Measurements from ENCODE around the gene EGFL7.

EGFL7 gene

DNA sequence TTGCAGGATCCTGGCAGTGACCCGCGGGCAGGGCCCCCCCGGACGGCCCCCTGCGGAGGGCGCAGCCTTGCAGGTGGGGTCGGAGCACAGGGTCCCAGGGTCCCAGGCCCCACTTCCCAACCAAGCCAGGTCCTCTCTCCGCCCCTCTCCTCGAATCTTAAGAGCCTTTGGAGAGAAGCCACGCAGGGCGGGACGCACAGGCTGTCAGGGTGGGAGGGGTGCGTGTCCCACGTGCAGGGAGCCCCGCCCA, 18.4 kb upstream of the EGFL7 start:
- ATAC-seq (replicated peaks) = peak; percentile 3
- Mint-ChIP-seq H3K27me3 (peaks cover 26 to 77% of the 10 kb centered on the region in 2 donors), H3K27ac (no peak overlapping the region), H3K4me1 (ENCODE audit: low read depth in 2 of 2) (peaks cover 0 to 1% of the 10 kb centered on the region in 2 donors), H3K4me3 (no peak overlapping the region), H3K9me3 (no peaks in the 10 kb centered on the region), H3K36me3 (ENCODE audit: insufficient read depth) (peaks cover 7% of the 10 kb centered on the region)
- DNase-seq = no peak

DNA sequence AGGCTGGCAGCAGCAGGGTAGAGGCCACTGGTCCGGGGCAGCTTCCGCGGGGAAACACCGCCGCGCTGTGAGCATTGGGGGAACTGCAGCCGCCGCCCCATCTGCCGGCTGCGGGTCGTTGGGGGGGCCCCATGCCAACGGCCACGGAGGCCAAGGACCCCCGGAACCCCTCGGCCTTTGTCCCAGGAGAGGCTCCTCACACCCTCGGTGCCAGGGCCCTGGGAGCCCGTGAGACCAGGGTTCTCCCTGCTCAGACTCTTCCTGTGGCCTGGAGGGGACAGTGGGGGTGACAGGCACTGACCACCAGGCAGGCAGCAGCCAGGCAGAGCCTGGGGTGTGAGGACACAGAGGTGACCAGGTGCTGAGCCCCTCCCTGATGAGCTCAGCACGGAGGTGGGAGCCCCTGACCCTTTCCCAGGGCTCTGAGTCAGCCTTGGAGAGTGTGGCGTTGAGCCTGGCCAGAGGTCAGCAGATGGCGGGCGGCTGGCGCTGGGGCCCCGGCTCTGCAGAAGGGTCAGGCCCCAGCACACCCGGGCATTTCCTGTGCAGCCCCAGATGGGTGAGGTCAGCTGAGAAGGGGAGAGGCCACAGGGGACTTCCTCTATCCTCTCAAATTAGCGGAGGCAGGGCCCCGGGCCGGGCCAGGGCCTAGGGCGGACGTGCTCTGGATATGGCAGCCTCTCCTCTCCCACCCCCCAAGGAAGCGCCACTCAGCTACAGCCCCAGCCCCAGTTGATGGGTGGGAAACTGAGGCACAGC, 17.9 kb upstream of the EGFL7 start:
- Mint-ChIP-seq H3K36me3 (ENCODE audit: insufficient read depth) (peaks cover 7% of the 10 kb centered on the region), H3K4me3 (no peak overlapping the region), H3K4me1 (ENCODE audit: low read depth in 2 of 2) (peaks cover 0 to 1% of the 10 kb centered on the region in 2 donors), H3K27me3 (peaks cover 26 to 76% of the 10 kb centered on the region in 2 donors), H3K9me3 (no peaks in the 10 kb centered on the region), H3K27ac (no peak overlapping the region)
- ATAC-seq (replicated peaks) (peak; percentile 98), DNase-seq (peak; percentile 64 to 71 (median 68))

- no peaks in the 10 kb centered on the region for H3K9me3 Mint-ChIP-seq
- H3K27ac Mint-ChIP-seq = no peak overlapping the region
- peaks cover 0 to 1% of the 10 kb centered on the region in 2 donors for H3K4me1 Mint-ChIP-seq (ENCODE audit: low read depth in 2 of 2)
- ATAC-seq (replicated peaks) (no peak), DNase-seq (no peak)
- peaks cover 21 to 70% of the 10 kb centered on the region in 2 donors for H3K27me3 Mint-ChIP-seq
- peaks cover 7% of the 10 kb centered on the region for H3K36me3 Mint-ChIP-seq (ENCODE audit: insufficient read depth)
- H3K4me3 Mint-ChIP-seq = no peak overlapping the region
Observed at GRCh38 chr9:136645352-136645902, 17.3 kb upstream of the EGFL7 start.

DNA sequence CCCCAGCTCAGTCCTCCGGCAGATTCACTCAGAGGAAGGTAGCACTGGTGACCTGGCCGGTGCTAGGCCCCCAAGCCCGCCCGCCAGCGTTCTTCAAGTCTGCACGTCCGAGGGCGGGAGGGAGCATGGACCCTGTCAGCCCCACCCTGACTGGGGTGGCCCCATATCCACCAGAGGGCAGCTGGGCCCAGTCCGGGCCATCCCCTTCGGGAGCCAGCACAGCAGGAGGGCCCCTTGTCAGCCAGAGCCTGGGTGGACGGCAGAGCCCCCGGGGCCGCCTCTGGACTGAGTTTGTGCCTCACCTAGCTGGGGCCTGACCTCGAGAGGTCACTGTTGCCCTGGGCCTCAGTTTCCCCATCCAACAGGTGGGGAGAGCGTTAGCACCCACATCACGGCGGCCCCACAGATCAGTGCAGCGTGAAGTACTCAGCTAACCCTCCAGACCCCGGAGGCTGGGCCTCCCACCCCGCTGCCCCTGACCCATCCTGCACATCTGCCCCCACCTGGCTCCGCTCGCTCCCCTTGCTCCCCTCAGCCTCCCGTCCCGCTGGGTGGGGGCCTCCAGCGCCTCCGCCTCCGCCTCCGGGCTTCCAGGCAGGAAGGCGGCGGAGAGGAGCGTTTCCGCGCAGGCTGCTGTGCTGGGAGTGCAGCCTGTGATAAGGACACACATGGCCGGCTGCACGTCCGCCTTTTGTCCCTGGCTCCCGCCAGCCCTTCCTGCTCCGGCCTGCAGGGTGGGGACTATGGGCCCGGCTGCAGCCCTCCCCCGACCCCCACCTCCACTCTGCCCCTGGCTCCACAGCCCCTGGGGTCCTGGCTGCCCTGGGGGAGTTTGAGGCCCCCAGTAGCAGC, 16.6 kb upstream of the EGFL7 start:
- Mint-ChIP-seq H3K36me3 (ENCODE audit: insufficient read depth) (peaks cover 7% of the 10 kb centered on the region), H3K9me3 (no peaks in the 10 kb centered on the region), H3K27ac (no peak overlapping the region), H3K27me3 (peaks cover 18 to 63% of the 10 kb centered on the region in 2 donors), H3K4me1 (ENCODE audit: low read depth in 2 of 2) (peaks cover 0 to 1% of the 10 kb centered on the region in 2 donors), H3K4me3 (no peak overlapping the region)
- DNase-seq = no peak
- no peak for ATAC-seq (replicated peaks)

DNA sequence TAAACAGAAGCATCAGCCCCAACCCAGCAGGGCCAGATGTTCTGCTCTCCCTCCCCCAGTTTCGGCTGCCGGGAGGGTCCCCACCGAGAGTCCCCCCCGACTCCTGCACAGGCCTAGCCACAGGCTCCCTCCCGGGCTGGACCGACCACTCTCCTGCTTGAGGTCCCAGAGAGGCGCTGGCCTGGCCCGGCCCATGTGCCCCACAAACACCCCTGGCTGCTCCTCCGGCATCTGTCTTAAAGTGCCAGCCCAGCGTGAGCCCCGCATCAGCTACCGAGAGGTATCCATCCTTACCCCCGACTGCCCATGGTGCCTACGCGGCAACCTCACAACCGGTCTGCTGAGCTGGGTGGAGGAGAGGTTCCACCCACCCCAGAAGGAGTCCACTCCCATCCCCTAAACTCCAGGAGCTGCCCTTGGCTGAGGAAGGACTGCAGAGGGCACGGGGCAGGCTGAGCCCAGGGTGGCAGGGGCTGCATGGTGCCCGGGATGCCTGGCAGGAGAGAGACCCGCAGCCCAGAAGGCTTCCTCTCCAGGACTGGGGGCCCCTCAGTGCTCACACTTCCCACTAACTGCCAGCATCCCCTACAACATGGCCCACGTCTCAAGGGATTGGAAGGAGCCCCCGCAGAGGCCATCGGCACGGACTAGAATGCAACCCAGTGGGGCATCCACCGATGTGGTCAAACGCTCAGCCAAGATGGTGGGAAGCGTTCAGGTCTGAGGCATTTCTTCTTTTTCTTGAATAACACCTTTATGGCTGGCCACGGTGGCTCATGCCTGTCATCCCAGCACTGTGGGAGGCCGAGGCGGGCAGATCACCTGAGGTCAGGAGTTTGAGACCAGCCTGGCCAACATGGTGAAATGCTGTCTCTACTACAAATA, 15.6 kb upstream of the EGFL7 start:
- no peak overlapping the region for H3K4me3 Mint-ChIP-seq
- DNase-seq (no peak), ATAC-seq (replicated peaks) (no peak)
- H3K4me1 Mint-ChIP-seq (ENCODE audit: low read depth in 2 of 2) = peaks cover 0 to 1% of the 10 kb centered on the region in 2 donors
- peaks cover 7% of the 10 kb centered on the region for H3K36me3 Mint-ChIP-seq (ENCODE audit: insufficient read depth)
- no peaks in the 10 kb centered on the region for H3K9me3 Mint-ChIP-seq
- no peak overlapping the region for H3K27ac Mint-ChIP-seq
- H3K27me3 Mint-ChIP-seq = peaks cover 22 to 64% of the 10 kb centered on the region in 2 donors

DNA sequence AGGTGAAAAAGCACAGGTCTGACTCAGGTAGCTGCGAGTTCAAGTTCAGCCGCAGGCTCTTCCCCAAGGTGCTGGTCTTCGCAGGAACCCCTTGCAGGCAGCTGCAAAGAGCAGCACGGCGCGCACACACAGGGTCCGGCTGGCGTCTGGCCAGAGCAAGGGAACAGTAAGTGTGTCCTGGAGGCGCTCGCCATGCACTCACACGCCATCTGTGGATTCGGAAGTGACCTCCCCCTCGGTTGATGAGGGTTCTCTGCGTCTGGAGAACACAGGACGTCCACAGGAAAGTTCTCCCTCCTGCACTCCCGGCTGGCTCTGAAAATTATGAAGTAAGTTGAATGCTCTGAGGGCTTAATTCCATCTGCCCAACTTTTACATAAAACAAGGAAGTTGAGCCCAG, 14.0 kb upstream of the EGFL7 start:
- H3K27me3 Mint-ChIP-seq = peaks cover 19 to 65% of the 10 kb centered on the region in 2 donors
- H3K36me3 Mint-ChIP-seq (ENCODE audit: insufficient read depth) = no peaks in the 10 kb centered on the region
- no peak overlapping the region for H3K27ac Mint-ChIP-seq
- DNase-seq (no peak), ATAC-seq (replicated peaks) (no peak)
- H3K4me1 Mint-ChIP-seq (ENCODE audit: low read depth in 2 of 2) = peaks cover 0 to 1% of the 10 kb centered on the region in 2 donors
- no peaks in the 10 kb centered on the region for H3K9me3 Mint-ChIP-seq
- H3K4me3 Mint-ChIP-seq = no peak overlapping the region

- peaks cover 21 to 63% of the 10 kb centered on the region in 2 donors for H3K27me3 Mint-ChIP-seq
- no peak overlapping the region for H3K4me3 Mint-ChIP-seq
- no peak overlapping the region for H3K27ac Mint-ChIP-seq
- no peak for ATAC-seq (replicated peaks)
- no peaks in the 10 kb centered on the region for H3K9me3 Mint-ChIP-seq
- H3K4me1 Mint-ChIP-seq (ENCODE audit: low read depth in 2 of 2) = peaks cover 0 to 1% of the 10 kb centered on the region in 2 donors
- no peaks in the 10 kb centered on the region for H3K36me3 Mint-ChIP-seq (ENCODE audit: insufficient read depth)
- DNase-seq = no peak
Observed at GRCh38 chr9:136650021-136650420, 12.7 kb upstream of the EGFL7 start.

DNA sequence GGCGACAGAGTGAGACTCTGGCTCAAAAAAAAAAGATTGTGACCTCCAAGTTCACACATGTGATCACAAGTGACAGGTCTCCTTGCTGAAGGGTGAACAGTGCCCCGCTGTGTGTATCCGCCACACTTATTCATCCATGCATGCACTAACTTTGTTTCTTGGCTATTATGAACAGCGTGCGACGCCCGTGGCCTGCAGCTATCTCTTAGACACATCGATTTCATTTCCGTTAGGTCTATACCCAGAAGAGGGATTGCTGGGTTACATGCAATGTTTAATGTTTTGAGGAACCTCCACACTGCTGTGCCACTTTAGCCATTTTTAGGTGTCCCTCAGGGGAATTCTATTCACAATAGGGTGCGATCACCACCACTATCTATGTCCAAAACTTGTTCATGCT, 12.1 kb upstream of the EGFL7 start:
- no peaks in the 10 kb centered on the region for H3K9me3 Mint-ChIP-seq
- H3K4me1 Mint-ChIP-seq (ENCODE audit: low read depth in 2 of 2) = peaks cover 0 to 3% of the 10 kb centered on the region in 2 donors
- DNase-seq = no peak
- H3K27ac Mint-ChIP-seq = no peak overlapping the region
- H3K4me3 Mint-ChIP-seq = no peak overlapping the region
- H3K27me3 Mint-ChIP-seq = peaks cover 26 to 63% of the 10 kb centered on the region in 2 donors
- no peak for ATAC-seq (replicated peaks)
- H3K36me3 Mint-ChIP-seq (ENCODE audit: insufficient read depth) = no peaks in the 10 kb centered on the region

DNA sequence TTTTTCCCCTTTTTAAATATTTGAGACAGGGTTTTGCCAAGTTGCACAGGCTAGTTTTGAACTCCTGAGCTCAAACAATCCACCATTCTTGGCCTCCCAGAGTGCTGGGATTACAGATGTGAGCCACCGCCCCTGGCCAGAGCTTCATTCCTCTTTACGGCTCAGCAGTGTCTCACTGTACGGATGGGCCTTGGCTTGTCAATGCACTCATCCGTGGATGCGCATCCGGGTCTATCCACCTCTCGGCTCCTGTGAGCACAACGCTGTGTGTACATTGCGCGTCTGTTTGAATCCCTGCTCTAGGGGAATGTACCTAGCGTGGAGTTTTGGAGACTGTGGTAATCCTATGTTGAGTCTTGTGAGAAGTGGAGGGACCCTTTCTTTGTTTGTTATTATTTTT, 10.9 kb upstream of the EGFL7 start:
- ATAC-seq (replicated peaks) = no peak
- Mint-ChIP-seq H3K27me3 (peaks cover 31 to 69% of the 10 kb centered on the region in 2 donors), H3K4me1 (ENCODE audit: low read depth in 2 of 2) (peaks cover 3 to 5% of the 10 kb centered on the region in 2 donors), H3K36me3 (ENCODE audit: insufficient read depth) (no peaks in the 10 kb centered on the region), H3K9me3 (no peaks in the 10 kb centered on the region), H3K27ac (no peak overlapping the region), H3K4me3 (no peak overlapping the region)
- no peak for DNase-seq

- DNase-seq = no peak
- H3K9me3 Mint-ChIP-seq = no peaks in the 10 kb centered on the region
Observed at GRCh38 chr9:136653323-136654079, 9.2 kb upstream of the EGFL7 start.

GRCh38 chr9:136654820-136655535, 7.7 kb upstream of the EGFL7 start:
- Mint-ChIP-seq H3K9me3 (no peaks in the 10 kb centered on the region), H3K4me3 (no peak overlapping the region), H3K36me3 (ENCODE audit: insufficient read depth) (peaks cover 3% of the 10 kb centered on the region), H3K4me1 (ENCODE audit: low read depth in 2 of 2) (peaks cover 4 to 12% of the 10 kb centered on the region in 2 donors), H3K27ac (no peak overlapping the region), H3K27me3 (peaks cover 46 to 77% of the 10 kb centered on the region in 2 donors)
- ATAC-seq (replicated peaks) = no peak
- no peak for DNase-seq

More at GRCh38 chr9:136653323-136654079, 9.2 kb upstream of the EGFL7 start:
- Mint-ChIP-seq H3K36me3 (ENCODE audit: insufficient read depth) (peaks cover 1% of the 10 kb centered on the region), H3K27ac (no peak overlapping the region), H3K4me3 (no peak overlapping the region), H3K27me3 (peaks cover 41 to 71% of the 10 kb centered on the region in 2 donors), H3K4me1 (ENCODE audit: low read depth in 2 of 2) (peaks cover 2 to 10% of the 10 kb centered on the region in 2 donors)
- no peak for ATAC-seq (replicated peaks)

- ATAC-seq (replicated peaks) (no peak), DNase-seq (no peak)
- Mint-ChIP-seq H3K9me3 (no peaks in the 10 kb centered on the region), H3K4me3 (no peak overlapping the region), H3K4me1 (ENCODE audit: low read depth in 2 of 2) (peaks cover 4 to 12% of the 10 kb centered on the region in 2 donors), H3K27me3 (peaks cover 53 to 84% of the 10 kb centered on the region in 2 donors), H3K36me3 (ENCODE audit: insufficient read depth) (peaks cover 3% of the 10 kb centered on the region), H3K27ac (no peak overlapping the region)
Observed at GRCh38 chr9:136655536-136656182, 7.1 kb upstream of the EGFL7 start.

Data from effector memory CD8-positive, alpha-beta T cell (primary cell).